HUDEP-2 (cell line): ENCODE data around the gene CDHR5.

Experiments
- DNase-seq, 76 experiments: peaks; one replicate each; lab custom pipeline; 2025; ENCODE audit not compliant: unreplicated experiment in 76 of 76; lab: John Stamatoyannopoulos, UW

Gene CDHR5

DNA sequence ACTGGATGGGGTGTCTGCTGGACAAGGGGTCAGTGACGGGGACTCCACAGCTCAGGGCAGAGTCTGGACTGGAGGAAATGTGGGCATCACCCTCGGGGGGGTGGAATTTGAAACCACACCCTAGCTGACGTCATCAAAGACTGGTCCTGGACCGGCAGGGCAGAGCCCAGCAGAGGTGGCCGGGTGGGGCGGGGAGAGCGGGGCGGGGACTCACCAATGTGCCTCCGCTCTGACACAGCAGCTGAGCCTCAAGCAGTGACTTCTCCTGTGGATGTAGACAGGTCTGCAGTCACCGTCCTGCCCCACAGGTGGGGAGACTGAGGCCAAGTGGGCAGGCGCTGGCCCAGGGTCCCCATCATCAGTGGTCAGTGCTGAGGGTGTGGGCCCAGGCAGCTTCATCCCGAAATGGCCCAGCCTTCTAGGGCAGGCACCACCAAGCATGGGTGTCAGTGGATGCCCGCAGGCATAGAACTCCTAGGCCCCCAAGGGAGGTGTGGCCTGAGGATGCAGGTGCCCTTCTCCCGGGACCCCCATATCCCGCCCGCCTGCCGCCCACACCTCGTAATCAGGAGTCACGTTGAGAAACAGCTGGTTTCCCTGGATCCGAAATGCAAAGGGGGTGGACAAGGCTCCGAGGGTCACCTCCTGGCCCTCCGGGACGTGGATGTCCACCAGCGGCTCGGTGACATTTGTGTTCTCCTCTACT, 603 bp downstream of the CDHR5 start:
- DNase-seq, result peak in 43 of 76 experiments; percentile 8 to 69 (median 38)

DNA sequence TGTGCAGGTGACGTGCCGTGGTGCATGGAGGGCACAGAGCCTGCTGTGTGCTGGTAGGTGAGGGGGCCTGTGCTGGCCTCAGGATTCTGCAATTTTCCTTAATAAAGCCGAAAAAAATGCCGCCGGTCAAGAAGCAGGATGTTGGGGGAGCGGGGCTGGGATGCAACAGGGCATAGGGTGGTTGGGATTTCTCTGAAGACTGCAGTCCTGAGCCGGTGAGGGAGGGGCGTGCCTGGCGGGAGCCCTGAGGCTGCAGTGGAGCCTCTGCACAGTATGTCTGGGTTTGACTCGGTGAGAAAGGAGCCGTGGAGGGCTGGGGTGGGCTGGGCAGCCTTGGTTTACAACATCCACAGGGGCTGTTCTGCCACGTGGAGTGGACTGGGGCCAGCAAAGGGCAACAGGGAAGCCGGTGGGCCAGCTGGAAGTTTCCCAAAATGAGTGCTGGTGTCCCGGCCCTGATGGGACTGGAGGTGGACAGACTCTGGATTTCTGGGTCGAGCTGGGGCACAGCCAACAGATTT, 1.3 kb downstream of the CDHR5 start:
- no peak for DNase-seq

DNA sequence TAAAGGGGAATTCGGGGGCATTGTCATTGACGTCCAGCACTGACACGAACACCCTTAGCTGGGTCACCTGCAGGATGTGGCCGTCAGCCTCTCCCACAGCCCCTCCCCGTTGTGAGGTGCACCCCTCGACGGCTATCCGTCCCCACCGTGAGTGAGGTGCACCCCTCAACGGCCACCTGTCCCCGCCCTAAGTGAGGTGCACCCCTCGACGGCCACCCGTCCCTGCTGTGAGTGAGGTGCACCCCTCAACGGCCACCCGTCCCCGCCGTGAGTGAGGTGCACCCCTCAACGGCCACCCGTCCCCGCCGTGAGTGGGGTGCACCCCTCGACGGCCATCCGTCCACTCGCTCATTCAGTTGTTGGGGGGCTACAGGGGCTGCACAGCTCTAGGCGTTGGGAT, 2.9 kb downstream of the CDHR5 start:
- no peak for DNase-seq

DNA sequence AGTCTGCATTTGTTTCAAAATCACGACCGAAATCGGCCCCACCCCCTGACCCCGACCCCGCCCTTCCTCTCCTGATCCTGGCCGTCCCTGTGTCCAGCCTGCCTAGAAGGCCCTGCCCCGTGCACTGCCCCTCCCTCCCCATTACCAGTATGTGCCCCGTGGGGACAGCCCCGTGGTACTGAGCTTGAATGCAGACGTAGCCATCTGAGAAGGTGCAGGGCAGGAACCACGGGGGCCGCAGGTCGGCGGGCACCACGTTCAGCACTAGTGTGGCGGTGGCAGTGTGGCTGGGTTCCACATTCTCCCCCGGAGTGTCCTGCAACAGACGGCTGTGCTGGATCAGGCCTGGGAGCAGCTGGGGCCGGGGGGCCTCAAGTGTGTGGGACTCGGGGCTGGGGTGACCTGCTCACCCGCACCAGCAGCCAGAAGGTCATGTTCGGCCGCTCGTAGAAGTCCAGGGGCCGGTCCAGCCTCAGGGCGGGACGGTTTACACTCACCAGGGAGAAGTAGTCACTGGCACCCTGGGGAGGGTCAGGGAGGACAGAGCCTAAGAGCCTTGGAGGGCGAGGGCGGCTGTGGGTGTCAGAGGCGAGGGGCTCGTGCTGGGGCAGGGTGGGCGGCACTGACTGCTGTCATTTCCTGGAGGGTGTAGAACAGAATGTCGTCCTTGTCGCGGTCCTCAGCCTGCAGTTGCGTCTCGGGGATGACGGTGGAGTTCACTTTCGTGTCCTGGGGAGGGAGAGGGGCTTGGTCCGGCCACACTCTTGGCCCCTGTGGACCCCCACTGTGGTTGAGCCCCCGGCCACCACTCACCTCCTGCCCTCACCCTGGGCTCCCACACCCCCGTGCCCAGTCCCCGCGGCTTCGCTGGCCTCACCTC, 3.6 kb downstream of the CDHR5 start:
- no peak for DNase-seq

DNA sequence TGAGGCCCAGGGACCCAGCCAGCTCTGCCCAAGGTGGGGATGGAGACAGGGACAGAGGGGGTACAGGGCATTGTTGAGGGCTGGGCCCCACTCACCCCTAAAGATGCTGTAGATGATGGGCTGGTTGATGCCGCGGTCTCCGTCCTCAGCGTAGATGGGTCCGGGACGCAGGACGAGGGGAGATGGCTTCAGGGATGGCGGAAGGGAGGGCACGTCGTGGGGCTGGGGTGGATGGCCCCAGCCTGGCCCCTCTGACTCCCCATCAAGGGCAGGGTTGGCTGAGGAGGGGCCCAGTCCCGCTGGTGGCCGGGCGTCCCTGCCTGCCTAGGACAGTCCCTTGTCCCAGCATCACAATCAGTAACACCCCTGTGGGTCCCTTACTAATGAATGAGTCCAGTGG, 4.6 kb downstream of the CDHR5 start:
- no peak for DNase-seq

DNA sequence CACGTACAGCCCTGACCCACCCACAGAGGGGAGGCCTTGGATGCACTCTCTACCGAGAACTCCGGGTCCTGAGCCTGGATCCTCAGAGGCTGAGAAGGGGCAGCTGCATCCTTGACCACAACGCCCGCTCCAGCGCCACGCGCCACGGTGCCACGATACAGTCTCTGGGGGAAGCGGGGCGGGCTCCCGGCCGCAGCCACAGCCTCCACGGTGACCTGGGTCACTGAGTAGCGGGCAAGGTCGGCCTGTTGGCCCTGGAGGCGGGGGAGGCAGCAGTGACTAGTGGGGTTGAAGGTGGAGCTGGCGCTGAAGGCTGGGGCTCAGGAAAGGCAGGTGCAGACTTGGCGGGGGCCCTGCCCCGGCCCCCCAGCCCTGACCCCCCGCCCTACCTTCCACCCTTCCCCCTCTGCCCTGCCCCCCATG, 5.1 kb downstream of the CDHR5 start:
- no peak for DNase-seq

DNA sequence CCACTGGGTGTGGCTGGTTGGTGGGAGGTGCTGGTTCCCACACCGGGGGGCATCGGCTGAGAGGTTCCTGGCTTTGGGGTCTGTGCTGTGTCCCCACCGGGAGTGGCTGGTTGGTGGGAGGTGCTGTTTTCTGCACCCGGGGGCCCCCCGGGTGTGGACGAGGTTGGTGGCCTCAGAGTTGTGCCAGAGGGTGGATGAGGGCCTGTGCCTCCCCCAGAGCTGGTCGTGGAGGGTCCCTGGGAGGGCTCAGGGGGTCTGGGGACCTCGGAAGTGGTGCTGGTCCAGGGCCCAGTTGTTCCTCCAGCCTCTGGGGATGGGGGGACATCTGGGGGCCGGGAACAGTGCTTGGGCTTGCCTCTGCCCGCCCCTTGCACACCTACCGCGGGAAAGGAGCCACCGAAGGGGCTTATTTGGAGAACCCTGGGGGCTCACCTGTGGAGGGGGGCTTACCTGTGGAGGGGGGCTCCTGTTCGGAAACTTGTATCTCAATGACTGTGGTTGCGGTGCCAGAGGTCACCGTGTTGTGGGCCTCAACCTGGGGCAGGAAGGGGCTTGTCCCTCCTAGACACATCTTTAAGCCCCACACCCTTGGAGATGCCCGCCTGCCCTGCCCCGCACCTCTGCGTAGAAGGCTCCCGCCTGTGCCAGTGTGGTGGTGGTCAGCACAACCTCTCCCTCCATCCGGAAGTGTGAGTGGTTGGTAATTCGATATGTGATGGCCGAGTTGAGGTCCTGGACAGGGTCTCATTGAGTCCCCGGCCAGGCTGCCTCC, 5.7 kb downstream of the CDHR5 start:
- no peak for DNase-seq

DNA sequence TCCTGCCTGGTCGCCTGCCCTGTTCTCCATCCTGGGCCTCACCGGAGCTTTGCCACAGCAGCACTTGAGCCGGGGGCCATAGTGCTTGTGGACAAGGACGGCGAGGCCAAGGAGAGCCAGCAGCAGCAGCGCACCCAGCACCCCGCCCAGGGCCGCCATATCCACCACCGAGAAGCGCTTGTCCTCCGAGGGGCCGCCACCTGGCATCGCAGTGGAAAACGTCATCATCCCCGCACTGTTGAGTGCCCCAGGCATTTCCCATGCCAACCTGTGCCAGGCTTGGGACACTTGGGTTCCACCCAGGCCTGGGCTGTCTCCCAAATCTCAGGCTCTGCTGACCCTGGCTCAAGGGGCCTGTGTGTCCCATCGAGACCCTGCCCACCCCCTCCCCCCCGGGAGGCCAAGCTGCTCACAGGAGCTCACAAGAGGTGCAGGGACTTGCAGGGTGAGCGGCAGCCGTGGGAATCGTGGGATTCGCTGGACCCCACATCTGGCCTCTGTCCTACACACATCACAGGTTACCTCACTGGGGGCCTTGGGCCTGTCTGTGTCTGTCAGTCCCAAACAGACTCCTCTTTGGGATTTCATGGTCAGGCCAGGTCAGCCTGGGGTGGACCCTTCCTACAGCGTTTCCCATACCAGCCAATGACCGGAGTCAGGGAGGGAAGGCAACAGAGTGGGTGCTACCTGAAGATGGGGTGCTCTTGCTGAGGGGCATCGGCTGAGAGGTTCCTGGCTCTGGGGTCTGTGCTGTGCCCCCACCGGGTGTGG, 6.7 kb downstream of the CDHR5 start:
- no peak for DNase-seq

DNA sequence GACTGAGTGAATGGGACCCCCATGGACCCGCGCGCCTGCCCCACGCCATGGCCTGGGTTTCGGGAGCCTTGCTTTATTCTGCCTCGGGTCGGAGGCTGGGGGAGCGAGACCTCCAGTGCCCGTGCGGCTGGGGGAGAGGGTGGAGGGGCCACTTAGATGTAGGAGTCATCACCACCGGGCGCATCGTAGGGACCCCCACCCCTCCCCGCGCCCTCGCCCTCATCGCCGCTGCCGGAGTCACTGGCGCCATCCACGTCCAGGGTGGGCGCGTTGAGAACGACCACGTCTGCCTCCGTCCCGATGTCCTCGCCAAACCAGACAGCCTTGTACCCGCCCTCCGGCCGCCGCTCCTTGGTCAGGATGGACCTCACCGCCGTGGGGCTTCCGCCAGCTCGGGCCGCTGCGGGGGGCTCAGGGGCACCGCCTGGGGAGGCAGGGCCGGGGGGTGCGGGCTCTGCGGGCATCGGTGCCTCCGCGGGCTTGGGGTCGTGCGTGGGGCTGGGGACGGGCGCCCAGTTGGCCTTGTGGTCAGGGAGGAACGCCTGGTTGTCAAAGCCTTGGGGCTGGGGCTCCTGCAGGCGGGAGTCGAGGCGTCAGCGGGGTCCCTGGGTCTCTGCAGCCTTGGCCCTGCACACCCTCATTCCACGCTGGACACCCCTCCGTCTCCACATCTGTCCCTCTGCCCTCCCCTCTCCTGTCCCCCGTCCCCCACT, 7.4 kb downstream of the CDHR5 start:
- DNase-seq, result no peak

DNA sequence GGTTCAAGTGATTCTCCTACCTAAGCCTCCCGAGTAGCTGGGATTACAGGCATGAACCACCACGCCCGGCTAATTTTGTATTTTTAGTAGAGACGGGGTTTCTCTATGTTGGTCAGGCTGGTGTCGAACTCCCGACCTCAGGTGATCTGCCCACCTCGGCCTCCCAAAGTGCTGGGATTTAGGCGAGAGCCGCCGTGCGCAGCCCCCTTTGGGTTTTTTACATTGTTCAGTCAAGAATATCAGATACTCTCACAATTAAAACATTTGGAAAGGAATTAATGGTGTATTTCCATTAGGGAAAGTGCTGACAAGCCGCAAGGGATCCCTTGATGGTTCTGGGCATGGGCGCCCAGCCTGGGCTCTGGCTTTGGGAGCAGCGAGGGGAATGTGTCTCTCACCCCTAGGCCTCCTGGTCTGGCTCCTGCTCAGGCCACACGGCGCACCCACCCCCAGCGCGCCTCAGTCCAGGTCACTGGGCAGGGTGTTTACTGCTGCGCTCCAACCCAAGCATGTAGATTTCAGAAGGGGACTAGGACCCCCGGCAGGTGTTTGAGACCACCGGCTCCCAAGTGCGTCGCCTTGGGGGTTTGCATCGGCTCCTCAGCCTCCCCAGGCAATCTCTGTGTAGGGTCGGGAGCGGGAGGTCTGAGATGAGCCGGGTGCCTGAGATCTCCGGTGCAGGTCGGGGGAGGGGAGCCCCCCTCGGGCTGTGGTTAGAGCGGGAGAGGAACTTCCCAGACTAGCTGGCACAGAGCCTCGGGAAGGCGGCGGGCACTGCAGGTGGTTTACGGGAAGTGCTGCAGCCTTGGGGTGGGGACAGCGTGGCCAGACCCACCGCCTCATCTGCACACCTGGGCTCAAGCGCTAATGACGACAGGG, 8.2 kb downstream of the CDHR5 start:
- DNase-seq, result no peak

DNA sequence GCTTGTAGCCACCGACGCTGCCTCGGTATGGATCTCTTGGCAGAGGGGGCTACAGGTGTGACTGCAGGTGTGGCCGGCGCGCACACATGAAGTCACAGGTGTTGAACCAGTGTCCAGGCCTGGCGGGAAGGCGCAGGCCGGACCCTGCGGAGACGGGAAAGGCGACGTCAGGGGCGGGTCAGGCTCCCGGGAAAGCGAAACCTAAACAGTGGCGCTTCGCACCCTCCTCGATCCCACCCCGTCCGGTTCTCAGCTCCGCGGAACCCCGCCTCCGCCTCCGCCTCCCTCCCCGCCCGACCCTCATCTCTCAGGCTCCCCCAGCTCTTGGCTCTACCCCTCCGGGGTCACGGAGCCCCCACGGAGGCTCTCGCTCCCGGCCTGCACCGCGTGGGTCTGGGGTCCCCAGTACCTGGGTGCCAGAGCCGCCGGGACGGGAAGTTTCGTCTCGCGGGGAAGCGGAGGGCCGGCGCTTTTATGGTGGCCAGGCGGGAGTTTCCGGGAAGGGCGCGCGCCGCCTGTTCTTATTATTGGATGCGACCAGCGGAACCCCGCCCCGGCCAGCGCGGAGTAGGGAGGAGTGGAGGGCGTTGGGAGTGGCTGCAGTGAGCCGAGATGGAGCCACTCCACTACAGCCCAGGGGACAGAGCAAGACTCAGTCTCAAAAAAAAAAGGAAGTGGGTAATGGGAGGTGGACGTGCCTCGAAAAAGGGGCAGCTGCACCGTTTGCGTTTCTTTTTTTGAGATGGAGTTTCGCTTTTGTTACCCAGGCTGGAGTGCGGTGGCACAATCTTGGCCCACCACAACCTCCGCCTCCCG, 9.0 kb downstream of the CDHR5 start, which contains the start of gene IRF7:
Gene IRF7 (minus strand): TSS at position 447 of the 816 bp plus-strand sequence. CDS start 586 bp downstream, outside the sequence.
- DNase-seq, result peak in 75 of 76 experiments; percentile 41 to 92 (median 81)

DNA sequence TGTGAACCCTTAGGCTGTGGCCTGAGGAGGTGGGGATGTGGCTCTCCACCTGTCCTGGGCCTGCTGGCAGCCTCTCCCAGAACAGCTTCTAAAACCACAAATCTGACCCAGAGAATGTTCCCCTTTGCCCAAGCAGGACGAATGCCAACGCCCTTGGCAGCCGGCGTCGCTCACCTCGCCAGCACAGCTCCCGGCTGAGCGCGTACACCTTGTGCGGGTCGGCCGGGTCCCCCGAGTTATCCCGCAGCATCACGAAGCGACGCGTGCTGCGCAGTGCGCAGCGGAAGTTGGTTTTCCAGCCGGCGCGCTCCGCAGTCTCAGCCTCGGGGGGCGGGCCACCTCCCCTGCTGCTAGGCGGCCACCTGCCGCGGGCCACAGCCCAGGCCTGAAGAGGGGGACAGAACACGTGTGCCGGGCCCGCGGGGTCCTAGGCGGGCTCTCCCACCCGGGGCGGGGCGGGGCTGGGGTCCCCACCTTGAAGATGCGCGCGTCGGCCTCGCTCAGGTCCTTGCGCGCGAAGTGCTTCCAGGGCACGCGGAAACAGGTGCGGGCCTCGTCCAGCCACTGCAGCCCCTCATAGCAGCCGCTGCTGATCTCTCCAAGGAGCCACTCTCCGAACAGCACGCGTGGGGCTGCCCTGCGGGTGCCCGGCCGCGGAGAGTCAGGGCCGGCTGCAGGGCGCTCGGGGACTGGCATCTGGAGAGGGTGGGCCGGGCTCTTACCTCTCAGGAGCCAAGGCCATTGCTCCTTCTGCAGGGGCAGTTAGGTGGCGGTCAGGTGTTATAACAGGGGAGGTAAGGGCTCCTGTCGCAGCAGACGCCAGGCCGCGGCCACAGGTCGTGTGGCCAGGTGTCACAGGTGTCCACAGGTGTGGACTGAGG, 9.9 kb downstream of the CDHR5 start:
- DNase-seq, result no peak

DNA sequence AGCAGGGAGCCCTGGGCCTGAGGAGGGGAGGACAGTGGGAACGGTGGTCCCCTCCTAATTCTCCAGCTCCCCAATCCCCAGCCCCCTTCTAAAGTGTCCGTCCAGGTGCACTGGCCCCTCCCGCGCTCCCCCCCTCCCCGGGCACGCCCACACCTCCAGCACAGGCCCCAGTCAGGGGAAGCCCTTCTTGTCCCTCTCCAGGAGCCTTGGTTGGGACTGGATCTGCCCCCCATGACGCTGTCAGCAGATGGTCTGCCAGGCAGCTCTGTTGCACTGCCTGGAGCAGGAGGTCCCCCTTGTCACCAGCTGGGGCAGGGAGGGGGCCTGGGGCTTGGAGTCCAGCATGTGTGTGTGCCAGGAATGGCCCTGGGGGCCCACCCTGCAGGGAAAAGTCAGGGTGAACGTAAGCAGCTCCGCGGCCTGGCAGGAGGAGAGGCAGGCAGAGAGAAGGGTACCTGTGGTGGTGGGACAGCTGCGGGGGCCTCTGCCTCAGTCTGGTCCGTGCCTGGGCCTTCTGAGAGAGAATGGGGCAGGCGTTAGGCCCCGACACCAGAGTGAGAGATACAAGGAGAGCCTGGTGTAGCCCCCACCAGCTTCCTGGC, 10.6 kb downstream of the CDHR5 start:
- DNase-seq, result no peak

DNA sequence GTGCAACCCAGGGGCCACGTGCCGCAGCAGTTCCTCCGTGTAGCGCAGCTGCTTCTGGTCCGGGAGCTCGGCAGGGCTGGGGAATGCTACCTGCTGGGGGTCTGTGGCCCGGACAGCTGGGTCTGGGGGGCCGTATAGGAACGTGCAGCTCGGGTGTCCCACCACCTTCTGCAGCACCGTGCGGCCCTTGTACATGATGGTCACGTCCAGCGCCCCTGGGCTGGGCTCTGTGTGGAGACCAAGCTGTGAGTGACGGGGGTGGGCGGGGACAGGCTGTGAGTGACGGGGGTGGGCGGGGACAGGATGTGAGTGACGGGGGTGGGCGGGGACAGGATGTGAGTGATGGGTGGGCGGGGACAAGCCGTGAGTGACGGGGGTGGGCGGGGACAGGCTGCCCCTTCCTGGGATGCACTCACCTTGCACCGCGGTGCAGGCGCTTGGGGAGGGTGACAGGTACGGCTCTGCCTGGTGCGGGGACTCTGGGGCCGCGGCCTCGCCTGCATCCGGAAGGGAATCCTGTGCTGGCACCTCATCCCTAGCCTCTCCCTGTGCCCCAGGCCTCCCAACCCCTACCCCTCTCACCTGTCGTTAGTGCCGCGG, 11.3 kb downstream of the CDHR5 start:
- DNase-seq, result peak in 62 of 76 experiments; percentile 6 to 86 (median 68)

DNA sequence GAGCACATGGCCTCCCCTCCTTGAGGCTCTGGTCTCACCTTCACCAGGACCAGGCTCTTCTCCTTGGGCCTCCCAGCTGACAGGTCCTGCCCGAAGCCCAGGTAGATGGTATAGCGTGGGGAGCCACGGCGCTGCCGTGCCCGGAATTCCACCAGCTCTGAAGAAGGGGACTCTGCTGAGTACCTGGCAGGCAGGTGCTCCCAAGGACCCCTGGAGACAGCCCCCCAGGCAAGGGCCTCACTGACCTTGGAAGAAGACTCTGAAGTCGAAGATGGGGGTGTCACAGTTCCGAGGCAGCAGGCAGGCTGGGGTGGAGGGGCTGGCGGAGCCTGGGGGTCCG, 11.8 kb downstream of the CDHR5 start:
- DNase-seq, result no peak
